ENCODE results near the gene RIT1. TPM values are rescaled to one million over a fixed set of nuclear protein-coding genes. Genes with fewer than 3 reads are reported as not detected.
"Not testable (repeated sequence)": the region's sequence is repeated elsewhere in the genome, so short reads cannot be mapped to it uniquely, and the experiment has no call there.

RIT1 gene
- total RNA-seq, 3 donors from 2014 or later, result 29.2 to 32.6 (median 29.4) TPM

- TF ChIP-seq POLR2AphosphoS5 (IDR thresholded peaks at IDR 0.05) (no peak), CTCF (IDR thresholded peaks at IDR 0.05) (no peak), POLR2A (IDR thresholded peaks at IDR 0.05) (no peak)
- Histone ChIP-seq H3K27ac (peak overlapping the region; percentile 89 to 96), H3K9me3 (no peaks in the 10 kb centered on the region), H3K27me3 (no peaks in the 10 kb centered on the region), H3K4me3 (peak overlapping the region; percentile 58 to 94 (median 78)), H3K4me1 (peaks cover 12 to 19% of the 10 kb centered on the region in 2 donors), H3K36me3 (peaks cover 3% of the 10 kb centered on the region)
- DNase-seq (ENCODE audit: low spot score in 2 of 2), result no peak
- intact Hi-C loops (cut with DNase I; ENCODE audit: low total_unique reads), result no loop called here
Observed at GRCh38 chr1:155933591-155934096, 22.5 kb upstream of the RIT1 start.

DNA sequence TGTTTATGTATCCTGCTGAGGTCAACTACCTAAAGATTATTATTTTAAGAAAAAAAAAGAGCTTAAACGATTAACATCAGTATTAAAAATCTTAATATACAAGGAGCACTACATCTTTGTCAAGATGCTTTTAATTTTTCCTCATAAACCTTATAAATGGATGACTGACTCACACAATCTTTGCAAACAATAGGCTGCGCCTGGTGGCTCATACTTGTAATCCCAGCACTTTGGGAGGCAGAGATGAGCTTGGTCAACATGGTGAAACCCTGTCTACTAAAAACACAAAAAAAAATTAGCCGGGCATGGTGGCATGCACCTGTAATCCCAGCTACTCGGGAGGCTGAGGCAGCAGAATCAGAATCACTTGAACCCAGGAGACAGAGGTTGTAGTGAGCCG is 21.3 kb upstream of the RIT1 start:
- Histone ChIP-seq H3K36me3 (peaks cover 3% of the 10 kb centered on the region), H3K4me3 (peak overlapping the region in 2 of 3 donors; percentile 58 to 94), H3K27ac (peak overlapping the region in 1 of 2 donors; percentile 89), H3K27me3 (no peaks in the 10 kb centered on the region), H3K4me1 (peaks cover 12 to 19% of the 10 kb centered on the region in 2 donors), H3K9me3 (no peaks in the 10 kb centered on the region)
- intact Hi-C loops (cut with DNase I; ENCODE audit: low total_unique reads), result no loop called here
- DNase-seq (ENCODE audit: low spot score in 2 of 2), result no peak
- TF ChIP-seq CTCF (IDR thresholded peaks at IDR 0.05) (no peak), POLR2A (IDR thresholded peaks at IDR 0.05) (no peak), POLR2AphosphoS5 (IDR thresholded peaks at IDR 0.05) (no peak)

DNA sequence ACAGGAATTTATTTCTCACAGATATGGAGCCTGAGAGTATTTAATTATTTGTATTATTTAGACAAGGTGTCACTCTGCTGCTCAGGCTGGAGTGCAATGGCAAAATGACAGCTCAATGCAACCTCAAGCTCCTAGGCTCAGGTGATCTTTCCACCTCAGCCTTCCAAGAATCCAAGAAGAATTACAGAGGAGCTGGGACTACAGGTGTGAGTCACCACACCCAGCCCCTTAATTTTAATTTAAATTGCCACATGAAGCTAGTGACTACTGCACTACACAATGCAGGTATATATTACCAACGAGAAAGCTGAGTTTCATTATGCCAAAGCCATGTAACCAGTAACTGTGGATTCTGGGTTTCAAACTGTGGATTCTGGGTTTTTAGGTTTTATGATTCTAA is 20.9 kb upstream of the RIT1 start:
- H3K4me3 ChIP-seq, result peak overlapping the region in 2 of 3 donors; percentile 20 to 94
- TF ChIP-seq POLR2A (IDR thresholded peaks at IDR 0.05) (no peak), POLR2AphosphoS5 (IDR thresholded peaks at IDR 0.05) (no peak), CTCF (IDR thresholded peaks at IDR 0.05) (no peak)
- peaks cover 3% of the 10 kb centered on the region for H3K36me3 ChIP-seq
- H3K4me1 ChIP-seq, result peaks cover 12 to 19% of the 10 kb centered on the region in 2 donors
- H3K27me3 ChIP-seq, result no peaks in the 10 kb centered on the region
- H3K9me3 ChIP-seq, result no peaks in the 10 kb centered on the region
- no peak for DNase-seq (ENCODE audit: low spot score in 2 of 2)
- intact Hi-C loops (cut with DNase I; ENCODE audit: low total_unique reads), result no loop called here
- peak overlapping the region; percentile 23 to 62 for H3K27ac ChIP-seq

DNA sequence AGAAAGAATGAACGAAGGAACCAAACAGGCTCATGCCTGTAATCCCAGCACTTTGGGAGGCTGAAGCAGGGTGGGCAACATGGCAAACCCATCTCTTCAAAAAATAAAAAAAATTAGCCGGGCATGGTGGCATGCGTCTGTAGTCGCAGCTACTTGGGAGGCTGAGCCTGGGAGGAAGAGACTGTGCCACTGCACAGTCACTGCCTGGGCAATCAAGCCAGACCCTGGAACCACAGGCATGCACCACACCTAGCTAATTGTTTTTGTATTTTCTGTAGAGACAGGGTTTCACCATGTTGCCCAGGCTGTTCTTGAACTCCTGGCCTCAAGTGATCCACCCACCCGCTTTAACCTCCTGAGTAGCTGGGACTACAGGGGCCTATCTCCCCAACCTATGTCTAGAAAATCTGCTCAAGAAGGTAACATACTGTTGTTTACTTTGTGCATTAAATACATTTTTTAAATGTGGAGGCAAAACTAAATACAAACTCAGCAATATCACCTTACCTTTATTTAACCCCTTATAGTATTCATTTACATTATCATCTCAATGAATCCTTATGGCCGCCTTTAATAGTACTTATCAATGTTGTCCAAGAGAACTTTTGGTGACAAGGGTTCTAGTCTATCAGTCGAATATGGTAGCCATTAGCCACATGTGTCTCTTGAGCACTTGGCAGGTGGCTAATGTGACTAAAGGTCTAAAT is 20.3 kb upstream of the RIT1 start:
- intact Hi-C loops (cut with DNase I; ENCODE audit: low total_unique reads), result no loop called here
- Histone ChIP-seq H3K9me3 (no peaks in the 10 kb centered on the region), H3K36me3 (peaks cover 7% of the 10 kb centered on the region), H3K27ac (peak overlapping the region; percentile 23 to 62), H3K27me3 (no peaks in the 10 kb centered on the region), H3K4me1 (peaks cover 12 to 19% of the 10 kb centered on the region in 2 donors), H3K4me3 (peak overlapping the region in 2 of 3 donors; percentile 20 to 94)
- no peak for DNase-seq (ENCODE audit: low spot score in 2 of 2)
- TF ChIP-seq CTCF (IDR thresholded peaks at IDR 0.05) (no peak), POLR2A (IDR thresholded peaks at IDR 0.05) (no peak), POLR2AphosphoS5 (IDR thresholded peaks at IDR 0.05) (no peak)

- peaks cover 12 to 19% of the 10 kb centered on the region in 2 donors for H3K4me1 ChIP-seq
- DNase-seq (ENCODE audit: low spot score in 2 of 2); intact Hi-C loops (cut with DNase I; ENCODE audit: low total_unique reads); H3K27me3 ChIP-seq; H3K9me3 ChIP-seq; H3K36me3 ChIP-seq: not testable (repeated sequence)
- peak overlapping the region in 1 of 2 donors; percentile 62 for H3K27ac ChIP-seq
- peak overlapping the region in 2 of 3 donors; percentile 20 to 94 for H3K4me3 ChIP-seq
Observed at GRCh38 chr1:155930725-155931124, 19.6 kb upstream of the RIT1 start.
